GM18951 (cell line): Measurements from ENCODE around the gene SRC.
A peak's percentile ranks its signal among the peaks of the same experiment; 100 is the strongest.

Experiments
- POLR2A ChIP-seq: IDR thresholded peaks from 4 replicates; pipeline ENCODE4 v1.6.1; 2011; ENCODE audit warnings: mild to moderate bottlenecking; ENCODE audit not compliant: insufficient read length, insufficient read depth; ENCODE audit errors: extremely low read depth
- in situ Hi-C: fragments of 300-500 bp; cut with MboI; formaldehyde crosslinking; loops from one replicate; pipeline ENCODE4 v1.12.0; 2022; ENCODE audit warnings: low sequenced_read_pairs, mixed read lengths, inconsistent platforms; ENCODE audit not compliant: unreplicated experiment

SRC gene

DNA sequence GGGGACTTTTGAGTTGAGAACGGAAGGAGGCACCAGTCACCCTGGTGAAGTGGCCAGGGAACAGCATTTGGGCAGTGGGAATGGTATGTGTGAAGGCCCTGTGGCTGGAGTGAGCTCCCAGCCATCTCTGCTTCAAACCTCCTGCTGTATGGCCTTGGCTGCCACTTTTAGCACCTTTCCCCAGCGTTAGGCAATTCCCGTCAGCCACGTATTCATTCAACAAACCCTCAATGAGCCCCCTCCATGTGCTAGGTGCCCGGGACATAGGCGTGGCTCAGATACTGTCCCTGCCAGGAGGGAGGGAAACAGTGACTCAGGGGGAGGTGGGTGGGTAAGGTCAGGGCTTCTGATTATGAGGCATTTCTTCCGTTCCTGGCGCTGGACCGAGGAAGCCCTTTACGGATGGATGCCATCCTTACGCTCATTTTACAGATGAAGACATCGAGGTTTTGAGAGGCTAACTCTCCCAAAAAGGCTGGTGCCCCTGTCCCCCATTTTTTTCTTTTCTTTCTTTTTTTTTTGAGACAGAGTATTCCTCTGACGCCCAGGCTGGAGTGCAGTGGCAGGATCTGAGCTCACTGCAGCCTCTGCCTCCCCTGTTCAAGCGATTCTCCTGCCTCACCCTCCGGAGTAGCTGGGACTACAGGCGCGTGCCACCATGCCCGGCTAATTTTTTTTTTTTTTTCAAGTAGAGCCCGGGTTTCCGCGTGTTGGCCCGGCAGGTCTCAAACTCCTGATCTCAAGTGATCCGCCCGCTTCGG lies 37.5 kb downstream of the SRC start:
- in situ Hi-C loops = loop anchor here (10.0 kb wide), 1 partner anchor 109 kb away; no protein-coding TSS in a partner anchor
- TF ChIP-seq POLR2A = no peak

DNA sequence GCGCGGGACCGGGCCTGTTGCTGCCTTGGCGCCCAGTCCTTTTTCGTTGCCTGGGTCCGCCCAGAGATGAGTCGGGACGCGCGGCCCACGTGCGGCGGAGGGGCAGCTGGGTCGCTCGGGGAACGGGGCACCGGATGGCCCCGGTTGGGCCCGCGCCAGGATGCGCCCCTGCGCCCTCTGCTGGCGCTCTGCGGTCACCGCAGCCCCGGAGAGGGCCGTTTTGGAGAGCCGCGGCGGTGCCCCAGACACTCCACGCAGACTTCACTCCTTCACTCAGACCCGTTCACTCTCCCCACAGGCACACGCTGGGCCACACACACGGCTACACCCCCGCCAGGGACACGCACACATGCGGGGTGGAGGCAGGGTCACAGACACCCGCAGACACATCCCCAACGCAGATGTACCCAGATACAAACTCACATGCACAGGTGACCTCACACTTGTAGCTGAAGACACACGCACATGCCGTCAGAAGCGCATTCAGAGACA lies 38.8 kb downstream of the SRC start:
- in situ Hi-C loops = loop anchor here (10.0 kb wide), 1 partner anchor 110 kb away; no protein-coding TSS in a partner anchor
- peak; percentile 28 for TF ChIP-seq POLR2A

DNA sequence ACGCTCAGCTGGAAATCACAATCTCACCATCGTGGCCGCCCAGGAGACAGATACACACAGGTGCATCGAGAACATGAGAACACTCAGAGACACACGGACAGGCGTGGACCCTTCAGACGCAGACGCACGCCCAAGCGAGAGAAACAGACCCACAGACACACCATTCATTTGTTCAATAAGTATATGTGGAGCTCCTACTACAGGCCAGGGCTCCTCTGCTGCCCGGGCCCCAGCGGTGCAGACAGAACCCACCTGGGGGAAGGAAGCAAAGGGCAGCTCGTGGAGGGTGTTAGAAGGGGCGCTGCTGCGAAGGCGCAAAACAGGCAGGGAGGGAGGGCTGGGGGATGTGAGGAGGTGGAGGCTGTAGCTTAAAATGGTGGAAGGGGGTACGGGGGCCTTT lies 39.2 kb downstream of the SRC start:
- TF ChIP-seq POLR2A = no peak
- in situ Hi-C loops = loop anchor here (10.0 kb wide), 1 partner anchor 110 kb away; no protein-coding TSS in a partner anchor

DNA sequence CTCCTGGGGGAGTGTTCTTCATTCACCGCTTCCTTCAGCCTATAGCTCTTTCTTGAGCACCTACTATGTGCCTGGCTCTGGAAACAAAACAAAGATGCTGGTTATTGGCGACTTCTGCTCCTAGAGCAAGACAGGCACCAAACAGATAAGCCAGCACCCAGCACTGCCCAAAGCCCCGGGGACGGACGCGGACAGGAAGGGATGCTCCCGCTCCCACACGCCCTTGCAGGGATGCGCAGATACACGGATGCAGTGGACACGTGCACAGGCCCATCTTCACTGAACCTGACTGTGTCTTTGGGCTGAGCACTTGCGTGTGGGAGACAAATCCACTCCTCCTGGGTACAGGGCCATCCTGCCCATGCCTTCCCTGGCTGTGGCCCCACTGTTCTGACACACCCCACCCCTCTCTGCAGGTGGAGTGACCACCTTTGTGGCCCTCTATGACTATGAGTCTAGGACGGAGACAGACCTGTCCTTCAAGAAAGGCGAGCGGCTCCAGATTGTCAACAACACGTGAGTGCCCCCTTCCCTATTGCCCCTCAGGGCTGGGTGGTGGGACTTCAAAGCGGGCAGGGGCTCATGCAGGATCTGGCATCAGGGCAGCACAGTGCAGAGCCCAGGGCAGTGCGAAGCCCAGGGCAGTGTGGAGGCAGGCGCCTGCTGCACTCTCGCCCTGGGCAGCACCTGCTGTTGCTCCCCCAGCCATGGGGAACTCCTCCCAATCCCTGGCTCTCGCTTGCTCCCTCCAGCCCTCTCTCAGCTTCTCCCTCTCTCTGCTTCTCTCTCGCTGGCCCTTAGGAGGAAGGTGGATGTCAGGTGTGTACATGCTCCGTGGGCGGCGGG lies 39.9 kb downstream of the SRC start:
- TF ChIP-seq POLR2A = no peak
- in situ Hi-C loops = loop anchor here (10.0 kb wide), 1 partner anchor 111 kb away; no protein-coding TSS in a partner anchor

DNA sequence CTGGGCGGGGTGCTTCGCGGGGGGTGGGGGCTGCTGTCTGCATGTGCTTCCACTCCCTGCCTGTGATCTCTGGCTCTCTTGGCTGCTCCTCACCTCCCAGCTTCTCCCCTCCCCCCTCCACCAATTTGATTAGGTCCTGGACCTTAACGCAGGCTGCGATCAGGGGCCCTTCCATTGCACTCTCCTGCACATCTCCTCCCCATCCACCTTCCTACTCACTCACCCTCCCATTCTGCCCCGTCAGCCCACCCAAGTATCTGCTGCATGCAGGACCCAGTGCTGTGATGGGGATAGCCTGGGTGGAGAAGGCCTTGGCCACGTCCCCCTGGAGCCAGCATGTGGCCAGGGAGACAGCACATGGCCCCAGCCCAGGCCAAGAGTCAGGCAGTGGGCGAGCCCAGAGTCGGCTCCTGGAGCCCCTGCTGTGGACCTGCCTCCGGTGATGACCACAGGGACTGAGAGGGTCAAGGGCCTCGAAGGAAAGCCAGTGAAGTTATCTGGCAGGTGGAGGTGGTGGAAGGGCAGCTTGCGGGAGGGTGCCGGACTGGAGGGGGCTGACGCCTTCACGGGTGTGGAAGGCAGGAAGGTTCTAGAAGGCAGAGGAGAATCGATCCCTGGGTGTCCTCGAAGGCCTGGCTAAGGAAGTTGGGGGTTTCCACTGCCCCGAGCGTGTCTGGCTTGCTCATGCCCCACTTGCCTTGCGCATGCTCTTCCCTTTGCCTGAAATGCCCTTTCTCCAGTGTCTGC lies 40.7 kb downstream of the SRC start:
- in situ Hi-C loops = loop anchor here (10.0 kb wide), 1 partner anchor 112 kb away; no protein-coding TSS in a partner anchor
- TF ChIP-seq POLR2A = no peak

DNA sequence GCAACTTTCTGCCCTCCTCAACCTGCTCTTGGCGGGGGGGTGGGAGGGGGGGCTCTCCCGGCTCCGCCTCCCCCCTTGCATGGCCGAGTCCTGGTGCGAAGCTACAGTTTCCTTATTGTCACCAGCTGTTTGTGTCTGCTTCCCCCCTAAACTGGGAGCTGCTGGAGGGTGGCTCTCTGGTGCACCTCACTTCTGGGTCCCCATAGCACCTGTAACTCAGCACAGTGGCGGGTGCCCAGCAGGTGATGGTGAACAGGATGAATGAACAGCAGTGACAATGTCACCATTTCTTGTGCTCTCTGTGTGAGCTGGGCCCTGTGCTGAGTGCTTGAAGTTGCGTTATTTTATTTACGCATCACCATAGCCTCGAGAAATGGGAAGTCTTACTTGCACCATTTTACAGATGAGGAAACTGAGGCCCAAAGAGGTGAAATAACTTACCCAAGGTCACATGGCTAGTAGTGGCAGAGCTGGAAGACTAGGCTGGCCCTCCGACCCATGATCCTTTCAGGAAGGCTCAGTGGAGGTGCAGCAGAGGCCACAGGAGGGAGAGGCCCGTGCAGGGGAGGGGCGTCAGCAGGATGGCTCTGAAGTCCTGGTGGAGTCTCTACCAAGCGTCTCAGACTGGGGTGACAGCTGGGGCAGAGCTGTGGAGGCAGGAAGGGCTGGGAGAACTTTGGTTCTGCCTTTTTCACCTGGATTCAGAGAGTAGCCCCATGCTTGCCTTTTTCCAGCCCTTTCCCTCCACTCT lies 41.8 kb downstream of the SRC start:
- in situ Hi-C loops = loop anchor here (10.0 kb wide), 1 partner anchor 113 kb away; no protein-coding TSS in a partner anchor
- TF ChIP-seq POLR2A = no peak

DNA sequence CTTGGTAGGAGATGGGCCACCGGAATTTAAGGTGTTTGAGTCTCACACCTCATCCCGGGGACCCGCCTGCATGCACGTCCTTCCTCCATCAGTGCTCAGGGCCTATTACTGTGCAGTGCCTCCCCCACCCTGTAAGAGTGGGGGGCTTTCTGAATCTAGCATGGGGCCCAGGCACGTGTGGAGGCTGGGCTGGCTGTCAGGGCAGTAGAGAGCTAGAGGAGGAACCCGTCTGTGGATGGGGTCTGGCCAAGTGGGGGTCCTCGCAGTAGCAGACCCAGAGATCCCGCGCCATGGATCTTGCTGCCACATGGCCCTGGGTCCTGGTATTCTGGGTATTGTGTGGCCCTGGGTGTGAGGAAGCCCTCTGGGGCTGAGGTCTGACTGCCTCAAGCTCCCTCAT lies 42.9 kb downstream of the SRC start:
- in situ Hi-C loops = loop anchor here (10.0 kb wide), 1 partner anchor 114 kb away; no protein-coding TSS in a partner anchor
- TF ChIP-seq POLR2A = no peak

DNA sequence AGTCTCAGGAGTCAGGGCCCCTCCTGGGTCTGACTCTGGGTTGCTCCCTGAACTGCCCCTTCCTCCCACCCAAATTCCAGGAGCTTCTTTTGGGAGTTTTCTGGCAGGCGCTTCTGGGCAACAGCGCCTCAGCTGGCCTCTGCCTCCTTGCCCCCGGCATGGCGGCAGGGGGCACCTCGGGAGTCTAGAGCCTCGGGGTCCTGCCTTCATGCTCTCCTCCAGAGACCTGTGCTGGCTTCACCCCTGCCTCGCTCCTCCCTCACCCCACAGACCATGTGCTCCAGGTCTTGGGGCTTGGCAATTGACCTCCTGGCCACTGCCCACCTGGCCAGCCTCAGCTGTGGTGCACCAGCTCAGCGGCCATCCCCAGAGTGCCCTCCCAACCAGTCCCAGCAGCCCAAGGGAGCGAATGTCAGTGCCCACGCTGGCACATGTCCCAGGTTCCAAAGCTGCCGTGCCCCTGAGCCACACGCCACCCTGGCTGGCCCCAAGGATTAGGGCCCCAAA lies 43.4 kb downstream of the SRC start:
- TF ChIP-seq POLR2A = no peak
- in situ Hi-C loops = loop anchor here (10.0 kb wide), 1 partner anchor 114 kb away; no protein-coding TSS in a partner anchor

DNA sequence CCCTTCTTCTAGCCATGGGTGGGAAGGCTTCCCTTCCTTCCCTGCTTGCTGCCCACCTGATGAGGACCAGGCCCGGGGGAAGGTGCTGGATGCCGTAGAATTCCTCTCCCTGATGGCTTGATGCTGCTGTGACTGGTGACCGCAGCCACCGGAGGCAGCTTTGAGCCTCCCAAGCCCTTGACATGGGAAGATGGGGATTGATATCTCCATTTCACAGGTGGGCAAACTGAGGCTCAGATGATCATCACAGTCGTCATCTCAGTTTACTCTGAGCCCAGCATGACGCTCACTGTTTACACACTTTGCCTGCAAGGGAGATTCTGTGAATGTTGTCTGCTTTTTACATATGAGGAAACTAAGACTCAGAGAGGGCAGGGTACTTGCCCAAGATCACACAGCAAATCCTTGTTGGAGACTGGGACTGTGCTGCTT lies 43.9 kb downstream of the SRC start:
- in situ Hi-C loops = loop anchor here (10.0 kb wide), 1 partner anchor 115 kb away; no protein-coding TSS in a partner anchor
- no peak for TF ChIP-seq POLR2A

DNA sequence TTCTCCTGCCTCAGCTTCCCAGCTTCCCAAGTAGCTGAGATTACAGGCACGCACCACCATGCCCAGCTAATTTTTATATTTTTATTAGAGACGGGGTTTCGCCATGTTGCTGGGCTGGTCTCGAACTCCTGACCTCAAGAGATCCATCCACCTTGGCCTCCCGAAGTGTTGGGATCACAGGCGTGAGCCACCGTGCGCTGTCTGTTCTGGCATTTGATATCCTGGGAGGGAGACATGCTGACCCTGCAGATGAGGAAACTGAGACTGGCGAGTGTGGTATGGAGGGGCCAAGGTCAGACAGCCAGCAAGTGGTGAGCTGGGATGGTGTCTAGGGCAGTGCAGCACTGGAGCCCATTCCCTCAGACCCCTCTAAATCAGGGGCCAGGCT lies 44.6 kb downstream of the SRC start:
- in situ Hi-C loops = no loop called here
- no peak for TF ChIP-seq POLR2A

DNA sequence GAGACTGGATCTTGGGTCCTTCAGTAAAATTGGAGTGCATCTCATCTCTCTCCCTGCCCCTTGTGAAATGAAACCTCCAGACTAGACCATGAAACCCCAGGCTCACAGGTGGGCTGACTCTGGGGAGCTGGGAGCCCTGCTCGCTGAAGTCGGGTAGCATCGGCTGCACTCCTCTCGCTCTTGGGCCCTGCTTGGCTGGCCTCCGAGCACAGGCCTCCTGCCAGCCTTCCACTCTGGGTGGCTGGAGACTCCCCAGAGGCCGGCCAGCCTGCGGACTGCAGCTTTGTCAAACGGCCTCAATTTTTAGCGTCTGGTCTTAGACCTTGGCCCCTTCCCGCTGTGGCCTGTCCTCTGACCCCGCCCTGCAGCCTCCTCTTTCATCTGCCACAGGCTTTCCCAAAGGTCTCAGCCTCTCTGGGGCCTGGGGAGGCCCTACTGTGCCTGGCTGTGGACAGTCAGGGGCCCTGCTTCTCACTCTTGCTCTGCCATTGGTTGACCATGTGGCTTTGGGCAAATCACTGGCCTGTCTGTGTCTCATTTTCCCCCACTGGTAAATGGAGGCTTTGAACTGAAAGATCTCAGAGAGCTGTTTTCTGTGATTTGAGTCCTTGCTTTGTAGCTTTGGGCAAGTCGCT lies 45.1 kb downstream of the SRC start:
- TF ChIP-seq POLR2A = no peak
- in situ Hi-C loops = no loop called here
